Measurements from ENCODE around the gene THSD7A. TPM values are rescaled to one million over a fixed set of nuclear protein-coding genes. Genes with fewer than 3 reads are reported as not detected.
A peak's percentile ranks its signal among the peaks of the same experiment; 100 is the strongest.

Gene THSD7A
- total and polyA plus RNA-seq, 4 donors: 0.15 to 2.7 (median 1.9) TPM

DNA sequence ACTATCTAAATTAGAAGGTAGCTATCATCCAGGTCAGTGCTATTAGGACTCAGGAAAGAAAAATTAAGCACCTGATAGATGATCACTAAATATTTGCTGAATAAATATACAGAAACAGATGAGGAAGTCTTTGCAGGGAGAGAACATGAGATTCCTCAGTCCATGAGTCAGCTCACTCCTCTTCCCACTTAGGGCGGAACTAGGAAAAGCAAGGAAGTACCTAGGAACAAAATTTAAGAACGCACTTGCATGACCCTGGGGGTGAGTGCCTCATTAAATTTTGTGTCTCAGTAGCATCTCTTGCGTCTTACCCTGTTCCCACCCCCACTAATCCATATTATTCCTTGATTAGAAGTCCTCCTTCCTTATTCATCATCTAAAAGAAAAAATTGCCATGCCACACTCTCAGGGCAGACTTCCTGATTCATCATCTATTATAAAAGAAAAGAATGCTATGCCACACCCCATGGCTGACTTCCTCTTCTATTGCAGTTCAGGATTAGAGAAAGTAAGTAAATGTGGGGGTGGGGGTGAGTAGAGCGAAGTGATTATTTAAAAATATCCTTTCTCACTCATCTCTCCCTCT, 208.8 kb downstream of the THSD7A start (continued):
- TF ChIP-seq, protein P1, sequence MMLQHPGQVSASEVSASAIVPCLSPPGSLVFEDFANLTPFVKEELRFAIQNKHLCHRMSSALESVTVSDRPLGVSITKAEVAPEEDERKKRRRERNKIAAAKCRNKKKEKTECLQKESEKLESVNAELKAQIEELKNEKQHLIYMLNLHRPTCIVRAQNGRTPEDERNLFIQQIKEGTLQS (IDR thresholded peaks at IDR 0.05): no peak
- TF ChIP-seq HNF4A (conservative IDR thresholded peaks at IDR 0.05): no peak
- no peak for TF ChIP-seq SP1 (IDR thresholded peaks at IDR 0.05)
- no peak for TF ChIP-seq HNF4G (IDR thresholded peaks at IDR 0.05)
- TF ChIP-seq, protein P2, sequence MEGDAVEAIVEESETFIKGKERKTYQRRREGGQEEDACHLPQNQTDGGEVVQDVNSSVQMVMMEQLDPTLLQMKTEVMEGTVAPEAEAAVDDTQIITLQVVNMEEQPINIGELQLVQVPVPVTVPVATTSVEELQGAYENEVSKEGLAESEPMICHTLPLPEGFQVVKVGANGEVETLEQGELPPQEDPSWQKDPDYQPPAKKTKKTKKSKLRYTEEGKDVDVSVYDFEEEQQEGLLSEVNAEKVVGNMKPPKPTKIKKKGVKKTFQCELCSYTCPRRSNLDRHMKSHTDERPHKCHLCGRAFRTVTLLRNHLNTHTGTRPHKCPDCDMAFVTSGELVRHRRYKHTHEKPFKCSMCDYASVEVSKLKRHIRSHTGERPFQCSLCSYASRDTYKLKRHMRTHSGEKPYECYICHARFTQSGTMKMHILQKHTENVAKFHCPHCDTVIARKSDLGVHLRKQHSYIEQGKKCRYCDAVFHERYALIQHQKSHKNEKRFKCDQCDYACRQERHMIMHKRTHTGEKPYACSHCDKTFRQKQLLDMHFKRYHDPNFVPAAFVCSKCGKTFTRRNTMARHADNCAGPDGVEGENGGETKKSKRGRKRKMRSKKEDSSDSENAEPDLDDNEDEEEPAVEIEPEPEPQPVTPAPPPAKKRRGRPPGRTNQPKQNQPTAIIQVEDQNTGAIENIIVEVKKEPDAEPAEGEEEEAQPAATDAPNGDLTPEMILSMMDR (IDR thresholded peaks at IDR 0.05; ENCODE audit: low read depth, low read length, missing input control): no peak
- no peak for TF ChIP-seq FOXA1 (IDR thresholded peaks at IDR 0.05)
- TF ChIP-seq NR2F2 (IDR thresholded peaks at IDR 0.05): no peak
- TF ChIP-seq YY1 (IDR thresholded peaks at IDR 0.05): no peak

DNA sequence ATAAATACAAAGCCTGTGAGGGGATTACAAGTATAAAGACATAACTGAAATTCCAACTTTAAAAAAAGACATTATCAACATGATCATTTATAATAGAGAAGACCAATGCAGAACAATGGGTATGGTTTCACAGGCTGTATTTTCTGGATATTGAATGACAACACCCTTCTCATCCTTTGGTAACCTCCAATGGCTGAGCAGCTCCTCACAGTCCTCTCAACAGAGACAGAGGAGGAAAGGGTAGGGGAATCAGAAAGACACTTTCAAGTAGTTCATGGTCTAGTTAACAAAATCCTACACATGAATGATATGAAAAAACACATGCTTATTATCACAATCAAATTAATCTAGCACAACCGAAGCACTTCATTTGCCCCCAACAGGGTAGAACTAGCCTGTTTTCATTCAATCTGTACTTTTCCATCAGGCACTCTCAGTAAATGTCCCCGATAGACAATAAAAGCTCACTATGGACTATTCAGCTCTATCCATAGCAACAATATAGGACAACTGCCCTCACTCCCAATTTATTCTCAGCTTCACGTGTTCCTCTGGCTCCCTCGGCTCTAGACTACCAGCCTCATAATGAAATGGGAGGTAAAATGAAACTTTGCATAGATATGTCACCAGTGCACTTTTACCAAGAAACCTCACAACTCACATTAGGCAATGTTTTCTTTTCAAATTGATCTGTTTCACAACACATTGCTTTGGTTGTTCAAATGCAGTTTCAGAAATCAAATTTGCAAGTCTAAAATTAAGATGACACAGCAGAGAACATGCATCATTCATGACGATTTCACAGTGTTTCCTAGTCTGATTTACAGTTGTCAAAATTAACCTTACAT, 211.4 kb downstream of the THSD7A start:
- TF ChIP-seq, protein P1 (IDR thresholded peaks at IDR 0.05): no peak
- TF ChIP-seq, protein P2 (IDR thresholded peaks at IDR 0.05; ENCODE audit: low read depth, low read length, missing input control): no peak
- TF ChIP-seq FOXA2 (IDR thresholded peaks at IDR 0.05) (peak; percentile 79), GABPA (IDR thresholded peaks at IDR 0.05 in 1 of 2, conservative IDR thresholded peaks at IDR 0.05 in 1 of 2) (no peak), HNF4G (IDR thresholded peaks at IDR 0.05) (no peak), JUND (IDR thresholded peaks at IDR 0.05) (peak; percentile 21 to 70), YY1 (IDR thresholded peaks at IDR 0.05) (peak; percentile 93), SP1 (IDR thresholded peaks at IDR 0.05) (peak; percentile 82), TAF1 (conservative IDR thresholded peaks at IDR 0.05) (peak; percentile 89), HNF4A (conservative IDR thresholded peaks at IDR 0.05) (peak; percentile 51 to 75), NR2F2 (IDR thresholded peaks at IDR 0.05) (no peak), FOXA1 (IDR thresholded peaks at IDR 0.05) (peak; percentile 59), EGR1 (IDR thresholded peaks at IDR 0.05; ENCODE audit: low read depth in 2 of 2) (peak in 1 of 2 donors; percentile 43), RXRA (IDR thresholded peaks at IDR 0.05) (peak; percentile 16 to 74), RAD21 (IDR thresholded peaks at IDR 0.05) (peak; percentile 49 to 58)
- TF ChIP-seq, protein P3, sequence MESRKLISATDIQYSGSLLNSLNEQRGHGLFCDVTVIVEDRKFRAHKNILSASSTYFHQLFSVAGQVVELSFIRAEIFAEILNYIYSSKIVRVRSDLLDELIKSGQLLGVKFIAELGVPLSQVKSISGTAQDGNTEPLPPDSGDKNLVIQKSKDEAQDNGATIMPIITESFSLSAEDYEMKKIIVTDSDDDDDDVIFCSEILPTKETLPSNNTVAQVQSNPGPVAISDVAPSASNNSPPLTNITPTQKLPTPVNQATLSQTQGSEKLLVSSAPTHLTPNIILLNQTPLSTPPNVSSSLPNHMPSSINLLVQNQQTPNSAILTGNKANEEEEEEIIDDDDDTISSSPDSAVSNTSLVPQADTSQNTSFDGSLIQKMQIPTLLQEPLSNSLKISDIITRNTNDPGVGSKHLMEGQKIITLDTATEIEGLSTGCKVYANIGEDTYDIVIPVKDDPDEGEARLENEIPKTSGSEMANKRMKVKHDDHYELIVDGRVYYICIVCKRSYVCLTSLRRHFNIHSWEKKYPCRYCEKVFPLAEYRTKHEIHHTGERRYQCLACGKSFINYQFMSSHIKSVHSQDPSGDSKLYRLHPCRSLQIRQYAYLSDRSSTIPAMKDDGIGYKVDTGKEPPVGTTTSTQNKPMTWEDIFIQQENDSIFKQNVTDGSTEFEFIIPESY (IDR thresholded peaks at IDR 0.05): peak; percentile 76
- TF ChIP-seq, protein P4, sequence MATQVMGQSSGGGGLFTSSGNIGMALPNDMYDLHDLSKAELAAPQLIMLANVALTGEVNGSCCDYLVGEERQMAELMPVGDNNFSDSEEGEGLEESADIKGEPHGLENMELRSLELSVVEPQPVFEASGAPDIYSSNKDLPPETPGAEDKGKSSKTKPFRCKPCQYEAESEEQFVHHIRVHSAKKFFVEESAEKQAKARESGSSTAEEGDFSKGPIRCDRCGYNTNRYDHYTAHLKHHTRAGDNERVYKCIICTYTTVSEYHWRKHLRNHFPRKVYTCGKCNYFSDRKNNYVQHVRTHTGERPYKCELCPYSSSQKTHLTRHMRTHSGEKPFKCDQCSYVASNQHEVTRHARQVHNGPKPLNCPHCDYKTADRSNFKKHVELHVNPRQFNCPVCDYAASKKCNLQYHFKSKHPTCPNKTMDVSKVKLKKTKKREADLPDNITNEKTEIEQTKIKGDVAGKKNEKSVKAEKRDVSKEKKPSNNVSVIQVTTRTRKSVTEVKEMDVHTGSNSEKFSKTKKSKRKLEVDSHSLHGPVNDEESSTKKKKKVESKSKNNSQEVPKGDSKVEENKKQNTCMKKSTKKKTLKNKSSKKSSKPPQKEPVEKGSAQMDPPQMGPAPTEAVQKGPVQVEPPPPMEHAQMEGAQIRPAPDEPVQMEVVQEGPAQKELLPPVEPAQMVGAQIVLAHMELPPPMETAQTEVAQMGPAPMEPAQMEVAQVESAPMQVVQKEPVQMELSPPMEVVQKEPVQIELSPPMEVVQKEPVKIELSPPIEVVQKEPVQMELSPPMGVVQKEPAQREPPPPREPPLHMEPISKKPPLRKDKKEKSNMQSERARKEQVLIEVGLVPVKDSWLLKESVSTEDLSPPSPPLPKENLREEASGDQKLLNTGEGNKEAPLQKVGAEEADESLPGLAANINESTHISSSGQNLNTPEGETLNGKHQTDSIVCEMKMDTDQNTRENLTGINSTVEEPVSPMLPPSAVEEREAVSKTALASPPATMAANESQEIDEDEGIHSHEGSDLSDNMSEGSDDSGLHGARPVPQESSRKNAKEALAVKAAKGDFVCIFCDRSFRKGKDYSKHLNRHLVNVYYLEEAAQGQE (IDR thresholded peaks at IDR 0.05): peak; percentile 91
- TF ChIP-seq, protein P5, sequence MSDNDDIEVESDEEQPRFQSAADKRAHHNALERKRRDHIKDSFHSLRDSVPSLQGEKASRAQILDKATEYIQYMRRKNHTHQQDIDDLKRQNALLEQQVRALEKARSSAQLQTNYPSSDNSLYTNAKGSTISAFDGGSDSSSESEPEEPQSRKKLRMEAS (IDR thresholded peaks at IDR 0.05): peak; percentile 79
- H3K9ac ChIP-seq (ENCODE audit: low read depth in 1 of 2, low read length in 2 of 2): peak overlapping the region in 1 of 2 donors; percentile 41
- H3K27me3 ChIP-seq (ENCODE audit: control insufficient read depth in 4 of 4, insufficient read depth in 4 of 4, low read length in 3 of 4): no peaks in the 10 kb centered on the region
- no peaks in the 10 kb centered on the region for H3K9me3 ChIP-seq (ENCODE audit: control insufficient read depth in 4 of 4, low read length in 3 of 4)
- WGBS: 37% methylated on average over 5 of the region's 5 CpGs
- H3K4me1 ChIP-seq (ENCODE audit: control insufficient read depth in 4 of 4, insufficient read depth in 4 of 4, low read length in 3 of 4): peaks cover 0 to 15% (median 9%) of the 10 kb centered on the region in 4 donors
- H3K27ac ChIP-seq (ENCODE audit: low read depth in 1 of 2, low read length in 2 of 2): peak overlapping the region; percentile 86 to 95
- H3K36me3 ChIP-seq (ENCODE audit: control insufficient read depth in 4 of 4, insufficient read depth in 3 of 4, low read depth in 1 of 4, low read length in 3 of 4): no peaks in the 10 kb centered on the region
- peak overlapping the region; percentile 30 to 54 (median 53) for H3K4me3 ChIP-seq (ENCODE audit: low read depth in 1 of 3, low read length in 3 of 3)
- DNase-seq (ENCODE audit: low spot score): no peak

Data from liver (tissue), 9 donors.